DOHH2 (cell line): ENCODE measurements around the gene MTFP1.

ENCODE experiments used
- H3F3A ChIP-seq: fragments of 200-600 bp; sonication (generic), shearing (Covaris generic); 2 replicates; pipeline ENCODE4 v1.6.0; 2016; ENCODE audit warnings: antibody characterized with exemption, mild to moderate bottlenecking; ENCODE audit not compliant: control insufficient read depth, insufficient read depth
- H3K27ac ChIP-seq: fragments of 200-600 bp; sonication (generic); 2 replicates; pipeline ENCODE4 v1.5.1; 2014; ENCODE audit warnings: low read depth, mild to moderate bottlenecking, low read length, moderate library complexity
- H3K27me3 ChIP-seq: fragments of 200-600 bp; sonication (generic); 2 replicates; pipeline ENCODE4 v1.6.1; 2014; ENCODE audit warnings: mild to moderate bottlenecking, low read length, mixed read lengths; ENCODE audit not compliant: control insufficient read depth
- H3K36me3 ChIP-seq: fragments of 200-600 bp; sonication (generic); 2 replicates; pipeline ENCODE4 v1.6.1; 2014; ENCODE audit warnings: mild to moderate bottlenecking, low read length, moderate library complexity, mixed read lengths; ENCODE audit not compliant: control insufficient read depth
- H3K4me1 ChIP-seq: fragments of 200-600 bp; sonication (generic); 2 replicates; pipeline ENCODE4 v1.6.1; 2014; ENCODE audit warnings: mild to moderate bottlenecking, low read length, mixed read lengths; ENCODE audit not compliant: control insufficient read depth
- H3K4me2 ChIP-seq: fragments of 200-600 bp; sonication (generic); 2 replicates; pipeline ENCODE4 v1.6.0; 2014; ENCODE audit warnings: mild to moderate bottlenecking, low read length, moderate library complexity
- H3K4me3 ChIP-seq: fragments of 200-600 bp; sonication (generic); 2 replicates; pipeline ENCODE4 v1.5.1; 2014; ENCODE audit warnings: mild to moderate bottlenecking, low read length, mixed read lengths
- H3K79me2 ChIP-seq: fragments of 200-600 bp; sonication (generic); 2 replicates; pipeline ENCODE4 v1.6.1; 2014; ENCODE audit warnings: mild to moderate bottlenecking, low read length, mixed read lengths; ENCODE audit not compliant: control insufficient read depth
- H3K9me2 ChIP-seq: fragments of 200-600 bp; sonication (generic); replicated peaks from 2 replicates; pipeline ENCODE4 v1.6.1; 2014; ENCODE audit warnings: mild to moderate bottlenecking, low read length, mixed read lengths; ENCODE audit not compliant: control insufficient read depth
- H3K9me3 ChIP-seq: fragments of 200-600 bp; sonication (generic); 2 replicates; pipeline ENCODE4 v1.6.1; 2014; ENCODE audit warnings: antibody characterized with exemption, low read length, mixed read lengths; ENCODE audit not compliant: control insufficient read depth, insufficient read depth
- H4K20me1 ChIP-seq: fragments of 200-600 bp; sonication (generic); 2 replicates; pipeline ENCODE4 v1.6.0; 2014; ENCODE audit warnings: low read depth, mild to moderate bottlenecking, antibody characterized with exemption, low read length, moderate library complexity; ENCODE audit not compliant: control insufficient read depth, insufficient read depth
- CTCF ChIP-seq: fragments of 200-600 bp; sonication (generic); IDR thresholded peaks from one replicate; pipeline ENCODE4 v1.5.1; 2014; ENCODE audit warnings: antibody characterized with exemption, mild to moderate bottlenecking, low read depth, low read length; ENCODE audit not compliant: poor library complexity, severe bottlenecking
- EZH2phosphoT487 ChIP-seq: fragments of 200-600 bp; sonication (generic); IDR thresholded peaks from 2 replicates; pipeline ENCODE4 v1.6.1; 2017; ENCODE audit warnings: borderline replicate concordance, mild to moderate bottlenecking, antibody characterized with exemption, low read length, moderate library complexity, mixed read lengths

MTFP1 gene

GRCh38 chr22:30429887-30430286 lies 4.3 kb downstream of the MTFP1 start:
- H3K4me2 ChIP-seq: no peak overlapping the region
- H3K36me3 ChIP-seq: peaks cover 54% of the 10 kb centered on the region
- H3K79me2 ChIP-seq: peaks cover 26% of the 10 kb centered on the region
- no peaks in the 10 kb centered on the region for H3K9me3 ChIP-seq
- H3F3A ChIP-seq: peaks cover 15% of the 10 kb centered on the region
- no peaks in the 10 kb centered on the region for H3K9me2 ChIP-seq
- H4K20me1 ChIP-seq: 0 out of 2 replicates have a peak, but pooled peaks cover 10% of the 10 kb centered on the region
- H3K27me3 ChIP-seq: no peaks in the 10 kb centered on the region
- H3K27ac ChIP-seq: no peak overlapping the region
- no peak overlapping the region for H3K4me3 ChIP-seq
- peaks cover 27% of the 10 kb centered on the region for H3K4me1 ChIP-seq
- TF ChIP-seq CTCF (no peak), EZH2phosphoT487 (no peak)

GRCh38 chr22:30430933-30431332 lies 5.4 kb downstream of the MTFP1 start:
- Histone ChIP-seq H3K4me2 (no peak overlapping the region), H3K27me3 (no peaks in the 10 kb centered on the region), H3K27ac (no peak overlapping the region), H3K9me3 (peaks cover under 1% of the 10 kb centered on the region; the same call in 1 of the 2 replicates), H3K4me3 (no peak overlapping the region), H3K4me1 (peaks cover 34% of the 10 kb centered on the region), H3K36me3 (peaks cover 54% of the 10 kb centered on the region), H4K20me1 (0 out of 2 replicates have a peak, but pooled peaks cover 10% of the 10 kb centered on the region), H3K9me2 (no peaks in the 10 kb centered on the region), H3K79me2 (peaks cover 16% of the 10 kb centered on the region), H3F3A (peaks cover 15% of the 10 kb centered on the region)
- no peak for TF ChIP-seq CTCF
- no peak for TF ChIP-seq EZH2phosphoT487

GRCh38 chr22:30432096-30432495 lies 6.5 kb downstream of the MTFP1 start:
- Histone ChIP-seq H3K4me2 (no peak overlapping the region), H4K20me1 (0 out of 2 replicates have a peak, but pooled peaks cover 4% of the 10 kb centered on the region), H3K36me3 (peaks cover 42% of the 10 kb centered on the region), H3K4me3 (no peak overlapping the region), H3K27ac (no peak overlapping the region), H3K27me3 (no peaks in the 10 kb centered on the region), H3K9me3 (peaks cover 4% of the 10 kb centered on the region; the same call in 1 of the 2 replicates), H3K4me1 (peaks cover 29% of the 10 kb centered on the region), H3K79me2 (peaks cover 4% of the 10 kb centered on the region), H3K9me2 (no peaks in the 10 kb centered on the region), H3F3A (peaks cover 15% of the 10 kb centered on the region)
- TF ChIP-seq CTCF: no peak
- no peak for TF ChIP-seq EZH2phosphoT487
